ENCODE results near the gene PRDX5.
A peak's percentile ranks its signal among the peaks of the same experiment; 100 is the strongest.

PRDX5 gene

GRCh38 chr11:64327993-64328392 lies 10.1 kb downstream of the PRDX5 start:
- no peak for DNase-seq

GRCh38 chr11:64330888-64331287 lies 13.0 kb downstream of the PRDX5 start:
- no peak for DNase-seq

- DNase-seq: peak; percentile 48
These were observed 13.8 kb downstream of the PRDX5 start for GRCh38 chr11:64331569-64332371.

- no peak for DNase-seq
These were observed 15.6 kb downstream of the PRDX5 start for GRCh38 chr11:64333556-64333955.

- peak; percentile 69 for DNase-seq
These were observed 17.1 kb downstream of the PRDX5 start for GRCh38 chr11:64334764-64335735.

- no peak for DNase-seq
These were observed 19.8 kb downstream of the PRDX5 start for GRCh38 chr11:64337538-64338249.

- no peak for DNase-seq
These were observed 20.8 kb downstream of the PRDX5 start for GRCh38 chr11:64338716-64339115.

- no peak for DNase-seq
These were observed 21.4 kb downstream of the PRDX5 start for GRCh38 chr11:64339286-64339685.

- DNase-seq: no peak
These were observed 22.0 kb downstream of the PRDX5 start, which contains the start of gene CCDC88B for GRCh38 chr11:64339754-64340408. Gene CCDC88B (plus strand): TSS chr11:64340204. CDS start chr11:64340267, 63 bp downstream.

GRCh38 chr11:64340671-64341335 lies 22.9 kb downstream of the PRDX5 start:
- DNase-seq: no peak

- no peak for DNase-seq
These were observed 23.5 kb downstream of the PRDX5 start for GRCh38 chr11:64341429-64341828.

- peak; percentile 41 for DNase-seq
These were observed 24.2 kb downstream of the PRDX5 start for GRCh38 chr11:64341851-64342791.

GRCh38 chr11:64342869-64343745 lies 25.2 kb downstream of the PRDX5 start:
- DNase-seq: no peak

GRCh38 chr11:64343767-64344559 lies 26.0 kb downstream of the PRDX5 start:
- no peak for DNase-seq

- no peak for DNase-seq
These were observed 26.9 kb downstream of the PRDX5 start for GRCh38 chr11:64344787-64345186.

- no peak for DNase-seq
These were observed 29.4 kb downstream of the PRDX5 start for GRCh38 chr11:64347193-64347867.

- no peak for DNase-seq
These were observed 30.6 kb downstream of the PRDX5 start for GRCh38 chr11:64348383-64349024.

- no peak for DNase-seq
These were observed 31.1 kb downstream of the PRDX5 start for GRCh38 chr11:64349025-64349387.
